LNCAP (cell line): ENCODE results near the gene IL17B.

ENCODE experiments used
- TF ChIP-seq, protein P1 (sequence below): fragments of 450-650 bp; IDR thresholded peaks from 2 replicates; pipeline ENCODE4 v1.5.1; 2017; ENCODE audit warnings: mild to moderate bottlenecking

IL17B gene

DNA sequence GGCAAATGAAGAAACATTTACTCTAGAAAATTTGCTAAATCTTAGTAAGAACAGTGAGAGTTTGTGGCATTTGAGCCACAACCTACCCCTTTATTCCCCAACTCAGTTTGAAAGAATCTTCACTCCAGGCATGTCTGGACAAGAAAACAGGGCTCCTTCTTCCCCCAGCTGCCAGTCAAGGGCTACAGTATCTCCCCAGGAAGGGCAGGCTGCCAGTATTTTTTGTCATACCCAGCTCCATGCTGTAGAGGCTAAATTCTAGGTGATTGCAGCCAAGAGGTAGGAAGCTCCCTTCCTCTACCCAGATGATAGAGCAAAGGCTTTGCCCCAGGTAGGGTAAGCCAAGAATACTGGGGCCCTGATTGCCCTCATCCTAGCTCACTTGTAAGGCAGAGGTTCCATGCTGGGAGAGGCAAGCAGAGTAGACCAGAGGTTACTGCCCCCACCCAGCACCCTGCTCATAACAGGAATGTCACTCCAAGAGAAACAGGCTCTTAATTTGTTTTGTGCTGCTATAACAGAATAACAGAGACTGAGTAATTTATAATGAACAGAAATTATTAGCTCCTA, 53.8 kb downstream of the IL17B start:
- TF ChIP-seq, protein P1, sequence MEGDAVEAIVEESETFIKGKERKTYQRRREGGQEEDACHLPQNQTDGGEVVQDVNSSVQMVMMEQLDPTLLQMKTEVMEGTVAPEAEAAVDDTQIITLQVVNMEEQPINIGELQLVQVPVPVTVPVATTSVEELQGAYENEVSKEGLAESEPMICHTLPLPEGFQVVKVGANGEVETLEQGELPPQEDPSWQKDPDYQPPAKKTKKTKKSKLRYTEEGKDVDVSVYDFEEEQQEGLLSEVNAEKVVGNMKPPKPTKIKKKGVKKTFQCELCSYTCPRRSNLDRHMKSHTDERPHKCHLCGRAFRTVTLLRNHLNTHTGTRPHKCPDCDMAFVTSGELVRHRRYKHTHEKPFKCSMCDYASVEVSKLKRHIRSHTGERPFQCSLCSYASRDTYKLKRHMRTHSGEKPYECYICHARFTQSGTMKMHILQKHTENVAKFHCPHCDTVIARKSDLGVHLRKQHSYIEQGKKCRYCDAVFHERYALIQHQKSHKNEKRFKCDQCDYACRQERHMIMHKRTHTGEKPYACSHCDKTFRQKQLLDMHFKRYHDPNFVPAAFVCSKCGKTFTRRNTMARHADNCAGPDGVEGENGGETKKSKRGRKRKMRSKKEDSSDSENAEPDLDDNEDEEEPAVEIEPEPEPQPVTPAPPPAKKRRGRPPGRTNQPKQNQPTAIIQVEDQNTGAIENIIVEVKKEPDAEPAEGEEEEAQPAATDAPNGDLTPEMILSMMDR = no peak

DNA sequence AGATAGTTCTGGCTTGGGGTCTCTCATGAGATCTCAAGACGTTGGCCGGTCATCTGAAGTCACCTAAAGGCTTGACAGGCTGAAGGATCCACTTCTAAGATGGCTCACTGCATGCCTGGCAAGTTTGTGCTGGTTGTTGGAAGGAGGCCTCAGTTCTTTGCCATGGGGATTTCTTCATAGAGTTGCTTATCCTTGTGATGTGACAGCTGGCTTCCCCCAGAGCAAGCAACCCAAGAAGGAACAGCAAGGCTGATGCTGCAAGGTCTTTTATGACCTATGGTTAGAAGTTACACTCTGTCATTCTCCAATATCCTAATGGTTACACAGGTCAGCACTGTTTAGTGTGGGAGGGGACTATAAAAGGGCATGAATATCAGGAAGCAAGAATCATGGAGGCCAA, 54.5 kb downstream of the IL17B start:
- TF ChIP-seq, protein P1 = no peak
